HG03565 (cell line): ENCODE measurements around the gene WNT2B.
"Not testable (repeated sequence)": the region's sequence is repeated elsewhere in the genome, so short reads cannot be mapped to it uniquely, and the experiment has no call there.

Source experiments
- ATAC-seq: cut with Tn5 transposase; IDR thresholded peaks from one replicate; pipeline ENCODE4 v1.9.1; 2021; ENCODE audit warnings: mild to moderate bottlenecking, moderate library complexity; ENCODE audit not compliant: unreplicated experiment

The WNT2B gene

GRCh38 chr1:112508278-112509004, at the start of gene WNT2B:
TSS of gene WNT2B (plus strand) at chr1:112508965. CDS start at chr1:112509263, 298 bp downstream.
- no peak for ATAC-seq

GRCh38 chr1:112460615-112461014, 48.1 kb upstream of the WNT2B start:
- no peak for ATAC-seq

- no peak for ATAC-seq
These were observed 47.4 kb upstream of the WNT2B start for GRCh38 chr1:112461200-112461871.

- no peak for ATAC-seq
These were observed 45.8 kb upstream of the WNT2B start for GRCh38 chr1:112462953-112463279.

GRCh38 chr1:112464501-112464900, 44.3 kb upstream of the WNT2B start:
- ATAC-seq, result no peak

GRCh38 chr1:112465122-112465521, 43.6 kb upstream of the WNT2B start:
- ATAC-seq, result no peak

GRCh38 chr1:112466078-112466660, 42.6 kb upstream of the WNT2B start:
- peak; percentile 71 for ATAC-seq

- ATAC-seq, result not testable (repeated sequence)
These were observed 38.4 kb upstream of the WNT2B start for GRCh38 chr1:112470324-112470723.

GRCh38 chr1:112470966-112471365, 37.8 kb upstream of the WNT2B start:
- ATAC-seq, result no peak

GRCh38 chr1:112472142-112472541, 36.6 kb upstream of the WNT2B start:
- ATAC-seq, result no peak

- no peak for ATAC-seq
These were observed 31.2 kb upstream of the WNT2B start for GRCh38 chr1:112477550-112477949.

GRCh38 chr1:112478314-112478713, 30.5 kb upstream of the WNT2B start:
- ATAC-seq, result no peak

- ATAC-seq, result not testable (repeated sequence)
These were observed 22.7 kb upstream of the WNT2B start for GRCh38 chr1:112486063-112486462.

- not testable (repeated sequence) for ATAC-seq
These were observed 21.1 kb upstream of the WNT2B start for GRCh38 chr1:112487686-112488085.

GRCh38 chr1:112488141-112488540, 20.6 kb upstream of the WNT2B start:
- ATAC-seq, result no peak

- no peak for ATAC-seq
These were observed 16.7 kb upstream of the WNT2B start for GRCh38 chr1:112492076-112492475.

- no peak for ATAC-seq
These were observed 15.4 kb upstream of the WNT2B start for GRCh38 chr1:112493351-112493750.

GRCh38 chr1:112496290-112496689, 12.5 kb upstream of the WNT2B start:
- ATAC-seq, result no peak

GRCh38 chr1:112501810-112502641, 6.7 kb upstream of the WNT2B start:
- ATAC-seq, result no peak

GRCh38 chr1:112502826-112503225, 5.9 kb upstream of the WNT2B start:
- ATAC-seq, result no peak

- no peak for ATAC-seq
These were observed 4.6 kb upstream of the WNT2B start for GRCh38 chr1:112504001-112504660.
